Measurements from ENCODE around the gene NIP7.

The NIP7 gene

DNA sequence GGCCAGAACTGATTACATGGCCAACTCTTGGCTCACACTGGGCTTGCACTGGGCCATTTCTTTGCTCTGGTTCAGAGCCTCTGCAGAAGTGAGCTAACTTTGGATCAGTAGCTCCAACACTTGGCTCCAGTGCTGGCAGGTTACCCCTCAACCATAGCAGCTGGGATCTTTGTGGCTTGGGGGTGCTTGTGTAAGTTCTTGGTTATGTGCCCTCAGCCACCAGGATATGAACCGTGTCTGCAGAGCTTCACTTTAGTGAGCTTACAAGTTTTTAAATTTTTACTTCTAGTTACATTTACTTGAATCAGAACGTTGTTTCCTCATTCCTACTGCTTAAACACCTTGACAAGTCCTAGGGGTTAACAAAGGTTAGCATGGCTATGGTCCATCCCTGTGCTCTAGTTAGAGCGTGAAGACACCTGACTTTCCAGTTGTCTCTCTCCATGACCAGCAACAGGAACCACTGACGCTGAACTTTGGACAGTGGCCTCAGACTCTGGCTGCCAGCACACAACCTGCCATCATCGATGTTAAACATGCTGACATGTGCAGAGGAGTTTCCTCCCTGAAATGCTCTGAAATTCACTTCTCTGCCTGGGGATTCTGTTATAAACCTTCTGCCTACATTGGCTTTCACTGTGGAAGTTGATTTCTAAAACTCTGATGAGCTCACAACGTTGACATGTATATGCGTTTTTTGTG, 13.2 kb upstream of the NIP7 start:
- Histone ChIP-seq H3K36me3 (ENCODE audit: control insufficient read depth, insufficient read depth, low read length) (peaks cover 75% of the 10 kb centered on the region), H3K4me1 (ENCODE audit: control insufficient read depth, insufficient read depth, low read length, poor library complexity, severe bottlenecking) (peaks cover 21% of the 10 kb centered on the region), H3K9me3 (ENCODE audit: control insufficient read depth, low read length) (no peaks in the 10 kb centered on the region), H3K27ac (ENCODE audit: low read depth, low read length, severe bottlenecking) (no peak overlapping the region), H3K4me3 (ENCODE audit: extremely low read depth, insufficient read depth, low read length, poor library complexity, severe bottlenecking) (no peak overlapping the region)
- WGBS, 2 experiments (ENCODE audit: insufficient coverage in 2 of 2), result 91 to 98% methylated on average over 5 to 7 of the region's 7 CpGs

DNA sequence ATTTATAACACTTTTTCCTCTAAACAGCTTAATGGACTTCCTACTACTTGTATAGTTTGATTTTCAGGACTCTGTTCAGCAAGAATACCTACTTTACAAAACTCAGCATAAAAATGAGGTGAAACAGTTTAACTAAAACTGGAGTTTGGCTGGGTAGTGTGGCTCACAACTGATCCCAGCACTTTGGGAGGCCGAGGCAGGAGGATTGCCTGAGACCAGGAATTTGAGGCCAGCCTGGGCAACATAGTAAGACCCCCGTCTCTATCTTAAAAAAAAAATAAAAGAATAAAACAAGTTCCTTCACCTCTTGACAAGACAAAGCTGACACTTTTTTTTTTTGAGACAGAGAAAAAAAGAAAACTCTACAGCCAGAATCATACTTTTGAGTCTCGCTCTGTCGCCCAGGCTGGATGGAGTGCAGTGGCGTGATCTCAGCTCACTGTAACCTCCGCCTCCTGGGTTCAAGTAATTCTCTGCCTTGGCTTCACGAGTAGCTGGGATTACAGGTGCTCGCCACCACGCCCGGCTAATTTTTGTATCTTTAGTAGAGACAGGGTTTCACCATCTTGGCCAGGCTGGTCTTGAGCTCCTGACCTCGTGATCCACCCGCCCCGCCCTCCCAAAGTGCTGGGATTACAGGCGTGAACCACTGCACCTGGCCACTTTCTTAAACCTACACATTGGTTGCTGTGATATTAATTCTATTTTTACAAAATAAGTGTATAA, 11.8 kb upstream of the NIP7 start:
- 96 to 100% methylated on average over 3 to 10 of the region's 14 CpGs for WGBS, 2 experiments (ENCODE audit: insufficient coverage in 2 of 2)
- Histone ChIP-seq H3K4me3 (ENCODE audit: extremely low read depth, insufficient read depth, low read length, poor library complexity, severe bottlenecking) (no peak overlapping the region), H3K4me1 (ENCODE audit: control insufficient read depth, insufficient read depth, low read length, poor library complexity, severe bottlenecking) (peaks cover 23% of the 10 kb centered on the region), H3K9me3 (ENCODE audit: control insufficient read depth, low read length) (no peaks in the 10 kb centered on the region), H3K27ac (ENCODE audit: low read depth, low read length, severe bottlenecking) (no peak overlapping the region), H3K36me3 (ENCODE audit: control insufficient read depth, insufficient read depth, low read length) (peaks cover 74% of the 10 kb centered on the region)

DNA sequence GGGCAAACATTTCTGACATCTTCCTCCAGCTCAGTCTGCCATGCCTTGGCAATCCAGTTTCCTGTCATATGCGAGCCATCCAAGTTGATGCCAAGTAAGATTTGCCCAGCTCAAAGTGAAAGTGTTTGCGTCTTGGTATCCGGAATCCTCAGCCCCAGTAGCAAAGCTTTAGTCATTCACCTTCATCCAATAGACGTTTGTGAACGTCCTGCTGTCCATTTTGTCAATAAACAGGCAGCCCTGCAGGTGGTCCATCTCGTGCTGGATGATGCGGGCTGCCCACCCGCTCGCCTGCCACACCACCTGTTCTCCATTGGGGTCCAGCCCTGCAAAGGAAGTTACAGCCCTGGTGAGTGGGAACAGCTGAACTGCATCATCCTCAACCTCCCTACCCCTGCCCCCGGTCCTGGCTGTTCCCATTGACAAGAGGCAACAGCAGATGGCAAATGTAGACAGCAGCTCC, 10.7 kb upstream of the NIP7 start:
- Histone ChIP-seq H3K4me1 (ENCODE audit: control insufficient read depth, insufficient read depth, low read length, poor library complexity, severe bottlenecking) (peaks cover 23% of the 10 kb centered on the region), H3K4me3 (ENCODE audit: extremely low read depth, insufficient read depth, low read length, poor library complexity, severe bottlenecking) (peak overlapping the region; percentile 71), H3K36me3 (ENCODE audit: control insufficient read depth, insufficient read depth, low read length) (peaks cover 74% of the 10 kb centered on the region), H3K27ac (ENCODE audit: low read depth, low read length, severe bottlenecking) (no peak overlapping the region), H3K9me3 (ENCODE audit: control insufficient read depth, low read length) (no peaks in the 10 kb centered on the region)
- 83 to 89% methylated on average over 8 to 10 of the region's 10 CpGs for WGBS, 2 experiments (ENCODE audit: insufficient coverage in 2 of 2)

DNA sequence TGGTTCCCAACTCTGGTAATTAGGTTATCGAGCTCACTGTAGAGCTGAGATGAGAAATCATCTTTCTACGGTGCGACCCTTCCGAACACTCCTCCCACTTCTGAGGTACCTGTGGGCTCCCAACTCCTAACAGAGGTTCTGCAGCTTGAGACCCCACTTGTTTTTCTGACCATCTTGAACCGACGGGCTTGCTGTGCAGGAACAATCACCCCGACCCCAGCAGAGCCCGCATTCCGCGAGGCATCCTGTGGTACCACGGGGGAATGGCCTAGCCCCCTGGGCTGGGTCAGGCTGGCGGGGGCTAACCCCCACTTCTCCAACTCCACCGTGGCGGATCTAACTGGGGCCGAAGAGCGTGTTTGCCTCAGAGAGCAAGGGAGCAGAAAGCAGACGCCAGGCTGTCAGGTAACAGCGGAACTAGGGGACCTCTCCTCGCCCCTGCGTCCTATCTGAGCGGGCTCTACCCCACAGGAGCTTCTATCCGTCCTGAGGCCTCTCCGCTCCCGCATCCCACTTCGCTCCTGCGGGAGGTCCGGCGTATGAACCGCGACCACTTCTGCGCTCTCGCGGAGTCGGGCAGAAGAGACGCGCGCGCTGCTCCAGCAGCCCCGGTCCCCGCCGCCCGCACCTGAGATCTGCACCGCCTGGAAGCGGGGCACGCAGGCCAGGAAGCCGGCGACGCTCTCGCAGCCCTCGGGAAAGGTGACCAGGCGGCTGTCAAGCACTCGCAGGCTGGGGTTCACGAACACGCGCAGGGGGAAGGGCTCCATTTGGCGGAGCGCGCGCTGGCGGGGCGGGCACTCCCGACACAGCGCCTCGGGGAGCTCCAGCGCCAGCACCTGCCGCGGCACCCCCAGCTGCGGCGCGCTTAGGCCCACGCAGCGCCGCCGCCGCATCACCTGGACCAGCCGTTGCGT, 9.9 kb upstream of the NIP7 start:
- Histone ChIP-seq H3K4me1 (ENCODE audit: control insufficient read depth, insufficient read depth, low read length, poor library complexity, severe bottlenecking) (peaks cover 17% of the 10 kb centered on the region), H3K36me3 (ENCODE audit: control insufficient read depth, insufficient read depth, low read length) (peaks cover 74% of the 10 kb centered on the region), H3K4me3 (ENCODE audit: extremely low read depth, insufficient read depth, low read length, poor library complexity, severe bottlenecking) (peak overlapping the region; percentile 71), H3K27ac (ENCODE audit: low read depth, low read length, severe bottlenecking) (peak overlapping the region; percentile 45), H3K9me3 (ENCODE audit: control insufficient read depth, low read length) (no peaks in the 10 kb centered on the region)
- 5 to 9% methylated on average over 69 to 72 of the region's 77 CpGs for WGBS, 2 experiments (ENCODE audit: insufficient coverage in 2 of 2)

DNA sequence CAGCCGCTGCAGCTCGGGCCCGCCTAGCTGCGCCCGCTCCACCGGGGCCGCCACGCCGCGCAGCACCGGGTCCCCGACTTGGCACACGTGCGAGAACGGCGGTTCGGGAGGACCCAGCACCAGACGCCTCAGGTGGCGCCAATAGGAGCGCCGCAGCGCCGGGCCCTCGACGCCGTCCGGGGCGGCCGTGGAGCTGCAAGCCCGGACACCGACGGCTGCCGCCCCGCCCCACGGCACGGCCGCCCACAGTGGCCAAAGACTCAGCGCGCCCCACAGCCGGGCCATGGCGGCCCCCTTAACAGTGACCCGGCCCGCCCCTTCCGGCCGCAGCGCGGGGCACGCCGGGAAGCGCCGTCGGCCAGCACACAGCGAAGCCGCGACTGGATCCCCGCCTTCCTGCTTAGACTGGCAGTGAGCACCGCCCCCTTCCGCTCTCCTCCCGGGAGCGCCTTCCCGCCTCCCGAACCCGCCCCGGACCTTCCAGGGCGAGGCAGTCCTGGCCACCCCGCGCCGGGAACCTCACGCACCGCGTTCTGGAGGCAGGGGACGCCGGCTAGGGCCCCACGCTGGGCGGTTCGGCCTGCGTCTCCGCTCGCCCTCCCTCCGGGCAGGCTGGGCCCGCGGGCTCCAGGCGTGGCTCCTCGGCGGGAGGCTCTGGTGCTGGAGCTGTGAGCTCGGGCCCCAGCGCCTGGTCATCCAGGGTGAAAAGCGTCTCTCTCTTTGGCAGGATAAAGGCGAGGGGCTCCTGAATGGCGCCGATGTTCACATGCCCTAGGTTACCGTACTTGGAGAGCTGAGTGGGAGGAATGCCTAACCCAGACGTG, 9.1 kb upstream of the NIP7 start, which contains the start of gene PDF:
Gene PDF, minus strand, starts transcription at position 303 of the 824 bp plus-strand sequence. Its CDS starts 18 bp downstream, at position 285.
- Histone ChIP-seq H3K9me3 (ENCODE audit: control insufficient read depth, low read length) (no peaks in the 10 kb centered on the region), H3K36me3 (ENCODE audit: control insufficient read depth, insufficient read depth, low read length) (peaks cover 74% of the 10 kb centered on the region), H3K4me3 (ENCODE audit: extremely low read depth, insufficient read depth, low read length, poor library complexity, severe bottlenecking) (peak within 1 kb of the TSS; percentile 71), H3K27ac (ENCODE audit: low read depth, low read length, severe bottlenecking) (peak within 1 kb of the TSS; percentile 87), H3K4me1 (ENCODE audit: control insufficient read depth, insufficient read depth, low read length, poor library complexity, severe bottlenecking) (peaks cover 14% of the 10 kb centered on the region)
- WGBS, 2 experiments (ENCODE audit: insufficient coverage in 2 of 2), result 2 to 3% methylated on average over 72 to 80 of the region's 93 CpGs

DNA sequence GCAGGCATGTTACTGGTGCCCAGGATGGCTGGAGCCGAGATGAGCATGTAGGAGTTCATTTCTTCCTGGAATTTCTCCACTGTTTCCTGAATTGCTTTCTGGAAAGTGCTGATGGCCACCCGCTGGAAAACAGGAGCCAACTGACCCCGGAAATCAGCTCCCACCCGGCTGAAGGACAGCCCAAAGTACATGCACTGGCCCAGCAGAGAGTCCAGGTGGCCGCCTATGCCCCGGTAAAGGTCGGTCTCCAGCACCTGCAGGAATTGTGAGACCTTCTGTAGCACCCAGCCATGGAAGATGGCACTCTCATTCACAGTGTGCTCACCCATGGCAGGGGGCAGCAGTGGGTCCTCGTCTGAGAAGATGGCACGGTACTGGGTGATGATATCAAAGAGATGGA, 4.9 kb upstream of the NIP7 start:
- 92 to 99% methylated on average over 6 to 9 of the region's 9 CpGs for WGBS, 2 experiments (ENCODE audit: insufficient coverage in 2 of 2)

DNA sequence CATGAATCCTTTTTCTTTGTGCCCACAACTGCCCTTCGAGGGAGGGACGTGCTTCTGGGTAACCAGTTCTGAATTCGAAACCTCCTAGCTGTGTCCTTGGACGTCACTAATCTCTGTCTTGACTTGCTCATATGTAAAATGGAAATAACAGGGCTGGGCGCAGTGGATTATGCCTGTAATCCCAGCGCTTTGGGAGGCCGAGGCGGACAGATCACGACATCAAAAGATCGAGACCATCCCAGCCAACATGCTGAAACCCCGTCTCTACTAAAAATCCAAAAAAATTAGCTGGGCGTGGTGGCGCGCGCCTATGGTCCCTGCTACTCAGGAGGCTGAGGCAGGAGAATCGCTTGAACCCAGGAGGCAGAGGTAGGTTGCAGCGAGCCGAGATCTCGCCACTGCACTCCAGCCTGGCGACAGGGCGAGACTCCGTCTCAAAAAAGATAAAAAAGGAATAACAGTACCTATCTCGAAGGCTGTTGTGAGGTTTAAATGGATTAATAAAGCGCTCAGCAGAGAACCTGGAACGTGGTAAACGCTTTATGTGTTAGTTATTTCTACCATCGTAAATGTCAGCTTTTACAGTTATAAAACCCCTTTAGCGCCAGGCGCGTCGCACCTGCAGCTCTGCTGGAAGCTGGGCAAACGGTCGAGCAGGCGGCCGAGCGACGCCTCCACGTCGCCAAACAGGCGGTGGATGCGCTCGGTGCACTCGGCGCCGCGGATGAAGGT, 849 bp upstream of the NIP7 start:
- H3K4me1 ChIP-seq (ENCODE audit: control insufficient read depth, insufficient read depth, low read length, poor library complexity, severe bottlenecking), result peaks cover 12% of the 10 kb centered on the region
- no peaks in the 10 kb centered on the region for H3K9me3 ChIP-seq (ENCODE audit: control insufficient read depth, low read length)
- peaks cover 67% of the 10 kb centered on the region for H3K36me3 ChIP-seq (ENCODE audit: control insufficient read depth, insufficient read depth, low read length)
- peak overlapping the region; percentile 99 for H3K4me3 ChIP-seq (ENCODE audit: extremely low read depth, insufficient read depth, low read length, poor library complexity, severe bottlenecking)
- WGBS, 2 experiments (ENCODE audit: insufficient coverage in 2 of 2), result 24 to 41% methylated on average over 27 to 38 of the region's 46 CpGs
- H3K27ac ChIP-seq (ENCODE audit: low read depth, low read length, severe bottlenecking), result peak overlapping the region; percentile 67

More for the DNA sequence above, 4.9 kb upstream of the NIP7 start:
- Histone ChIP-seq H3K36me3 (ENCODE audit: control insufficient read depth, insufficient read depth, low read length) (peaks cover 59% of the 10 kb centered on the region), H3K4me3 (ENCODE audit: extremely low read depth, insufficient read depth, low read length, poor library complexity, severe bottlenecking) (no peak overlapping the region), H3K9me3 (ENCODE audit: control insufficient read depth, low read length) (no peaks in the 10 kb centered on the region), H3K4me1 (ENCODE audit: control insufficient read depth, insufficient read depth, low read length, poor library complexity, severe bottlenecking) (peaks cover 9% of the 10 kb centered on the region), H3K27ac (ENCODE audit: low read depth, low read length, severe bottlenecking) (no peak overlapping the region)

DNA sequence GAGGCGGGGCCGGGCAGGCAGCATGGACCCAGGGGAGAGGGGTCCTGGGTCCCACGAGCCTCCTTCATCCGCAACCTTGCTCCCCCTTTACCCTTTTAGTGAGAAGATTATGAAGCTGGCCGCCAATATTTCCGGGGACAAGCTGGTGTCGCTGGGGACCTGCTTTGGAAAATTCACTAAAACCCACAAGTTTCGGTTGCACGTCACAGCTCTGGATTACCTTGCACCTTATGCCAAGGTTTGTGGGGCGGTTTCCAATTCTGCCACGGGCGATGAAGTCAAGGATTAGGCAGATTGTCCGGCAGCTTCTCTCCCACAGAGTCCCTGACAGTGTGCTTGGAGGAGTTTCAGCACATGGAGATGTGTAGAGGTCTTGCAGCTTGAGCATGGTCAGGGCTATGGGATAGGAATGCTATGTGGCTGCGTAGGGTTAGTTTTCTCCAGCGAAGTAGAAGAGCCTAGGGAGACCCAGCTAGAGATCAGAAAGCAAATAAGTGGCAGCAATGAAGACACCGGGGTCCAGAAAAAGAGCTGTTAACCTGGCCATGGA, 598 bp downstream of the NIP7 start:
- WGBS, 2 experiments (ENCODE audit: insufficient coverage in 2 of 2), result 1 to 4% methylated on average over 10 to 14 of the region's 16 CpGs
- Histone ChIP-seq H3K36me3 (ENCODE audit: control insufficient read depth, insufficient read depth, low read length) (peaks cover 65% of the 10 kb centered on the region), H3K4me1 (ENCODE audit: control insufficient read depth, insufficient read depth, low read length, poor library complexity, severe bottlenecking) (peaks cover 12% of the 10 kb centered on the region), H3K9me3 (ENCODE audit: control insufficient read depth, low read length) (no peaks in the 10 kb centered on the region), H3K4me3 (ENCODE audit: extremely low read depth, insufficient read depth, low read length, poor library complexity, severe bottlenecking) (peak overlapping the region; percentile 99), H3K27ac (ENCODE audit: low read depth, low read length, severe bottlenecking) (peak overlapping the region; percentile 88)

DNA sequence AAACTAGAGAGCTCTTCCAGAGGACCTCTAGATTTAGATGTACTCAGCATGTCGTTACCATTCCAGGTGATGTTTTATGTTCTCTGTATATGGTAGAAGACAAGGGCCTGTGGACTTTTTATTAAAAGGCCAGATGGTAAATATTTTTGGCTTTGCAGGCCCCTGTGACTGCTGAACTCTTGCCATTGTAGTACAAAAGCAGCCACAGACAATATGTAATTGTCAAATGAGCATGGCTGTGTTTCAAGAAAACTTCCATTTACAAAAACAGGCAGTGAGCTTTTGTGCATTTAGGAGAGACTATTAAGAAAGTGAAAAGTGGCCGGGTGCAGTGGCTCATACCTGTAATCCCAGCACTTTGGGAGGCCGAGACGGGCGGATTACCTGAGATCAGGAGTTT, 4.6 kb downstream of the NIP7 start:
- Histone ChIP-seq H3K36me3 (ENCODE audit: control insufficient read depth, insufficient read depth, low read length) (peaks cover 53% of the 10 kb centered on the region), H3K27ac (ENCODE audit: low read depth, low read length, severe bottlenecking) (no peak overlapping the region), H3K9me3 (ENCODE audit: control insufficient read depth, low read length) (no peaks in the 10 kb centered on the region), H3K4me1 (ENCODE audit: control insufficient read depth, insufficient read depth, low read length, poor library complexity, severe bottlenecking) (peaks cover 7% of the 10 kb centered on the region), H3K4me3 (ENCODE audit: extremely low read depth, insufficient read depth, low read length, poor library complexity, severe bottlenecking) (no peak overlapping the region)
- 100% methylated on average over 3 to 4 of the region's 5 CpGs for WGBS, 2 experiments (ENCODE audit: insufficient coverage in 2 of 2)
